ACC112 (cell line): ENCODE measurements around the gene PMM2.

Source experiments
- H2AFZ ChIP-seq: fragments of 200-600 bp; sonication (generic); one replicate; pipeline ENCODE4 v1.6.0; 2017; ENCODE audit warnings: antibody characterized with exemption, low read length; ENCODE audit not compliant: unreplicated experiment
- H3K27ac ChIP-seq: fragments of 200-600 bp; sonication (generic); 2 replicates; pipeline ENCODE4 v1.5.1; 2014; ENCODE audit warnings: low read depth, mild to moderate bottlenecking, antibody characterized with exemption, low read length, moderate library complexity
- H3K27me3 ChIP-seq: fragments of 200-600 bp; sonication (generic); 2 replicates; pipeline ENCODE4 v1.6.1; 2014; ENCODE audit warnings: mild to moderate bottlenecking, antibody characterized with exemption, low read length, moderate library complexity, mixed read lengths; ENCODE audit not compliant: insufficient read depth
- H3K36me3 ChIP-seq: fragments of 200-600 bp; sonication (generic); 2 replicates; pipeline ENCODE4 v1.6.1; 2016; ENCODE audit warnings: mild to moderate bottlenecking, antibody characterized with exemption, low read length, moderate library complexity, mixed read lengths; ENCODE audit not compliant: insufficient read depth
- H3K4me1 ChIP-seq: fragments of 200-600 bp; sonication (generic); one replicate; pipeline ENCODE4 v1.6.1; 2016; ENCODE audit warnings: low read length, mixed read lengths; ENCODE audit not compliant: insufficient read depth, unreplicated experiment, control insufficient read depth
- H3K4me3 ChIP-seq: fragments of 200-600 bp; sonication (generic); 2 replicates; pipeline ENCODE4 v1.5.1; 2014; ENCODE audit warnings: mild to moderate bottlenecking, low read depth, low read length
- H3K79me2 ChIP-seq: fragments of 200-600 bp; sonication (generic); one replicate; pipeline ENCODE4 v1.6.0; 2016; ENCODE audit warnings: low read length; ENCODE audit not compliant: control insufficient read depth, unreplicated experiment, insufficient read depth

The PMM2 gene

DNA sequence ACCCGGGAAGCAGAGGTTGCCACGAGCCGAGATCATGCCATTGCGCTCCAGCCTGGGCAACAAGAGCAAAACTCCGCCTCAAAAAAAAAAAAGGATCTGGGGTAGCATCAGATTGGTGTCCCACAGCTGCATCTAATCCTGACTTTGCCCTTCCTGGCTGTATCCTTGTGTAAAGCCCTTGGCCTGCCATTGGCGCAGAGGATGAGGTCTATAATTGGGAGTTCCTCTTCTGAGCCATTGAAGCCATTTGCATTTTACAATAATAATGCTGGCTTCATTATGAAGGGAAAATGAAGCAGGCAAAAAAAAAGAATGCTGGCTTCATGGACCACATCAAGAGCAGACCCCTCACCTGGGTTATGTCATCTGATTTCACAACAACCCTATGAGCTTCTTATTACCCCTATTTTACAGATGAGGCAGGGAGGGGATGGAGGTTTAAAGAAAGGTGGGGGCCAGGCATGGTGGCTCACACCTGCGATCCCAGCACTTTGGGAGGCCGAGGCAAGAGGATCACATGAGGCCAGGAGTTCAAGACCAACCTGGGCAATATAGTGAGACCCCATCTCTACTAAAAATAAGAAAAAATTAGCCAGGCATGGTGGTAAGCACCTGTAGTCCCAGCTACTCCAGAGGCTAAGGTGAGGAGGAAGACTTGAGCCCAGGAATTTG is 83.3 kb downstream of the PMM2 start:
- no peaks in the 10 kb centered on the region for H3K27me3 ChIP-seq
- no peaks in the 10 kb centered on the region for H3K79me2 ChIP-seq
- no peak overlapping the region for H3K4me3 ChIP-seq
- H3K36me3 ChIP-seq: no peaks in the 10 kb centered on the region
- H2AFZ ChIP-seq: no peak overlapping the region
- H3K4me1 ChIP-seq: peaks cover 34% of the 10 kb centered on the region
- H3K27ac ChIP-seq: no peak overlapping the region

DNA sequence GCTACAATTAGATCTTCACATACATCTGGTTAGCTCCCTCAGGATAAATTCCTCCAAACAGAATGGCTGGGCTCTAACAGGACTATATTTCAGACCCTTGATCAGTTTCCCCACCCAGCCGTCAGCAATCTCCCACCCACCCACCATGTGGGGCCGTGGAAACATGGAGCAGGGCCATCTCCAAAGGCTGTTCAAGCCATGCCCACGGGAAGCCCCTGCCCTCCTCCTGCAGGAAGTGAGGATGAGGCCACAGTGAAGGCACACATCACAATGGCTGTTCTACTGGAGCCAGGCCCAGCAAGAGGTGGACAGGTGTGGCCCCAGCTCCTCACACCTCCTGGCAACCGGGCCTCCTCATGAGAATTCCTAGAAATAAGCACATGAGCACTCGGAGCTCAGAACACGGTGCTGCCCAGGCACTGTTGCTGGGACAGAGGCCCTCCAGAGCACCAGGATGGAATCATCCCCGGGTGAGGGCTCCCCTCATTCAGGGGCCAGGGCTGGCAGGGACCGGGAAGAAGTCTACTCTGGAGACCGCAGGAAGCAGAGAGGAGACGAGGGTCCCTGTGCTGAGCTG is 84.5 kb downstream of the PMM2 start, which contains the start of gene LITAFD:
TSS of gene LITAFD (plus strand) at position 311 of the 577 bp plus-strand sequence. CDS start 2,005 bp downstream, outside the sequence.
- no peak within 1 kb of the TSS for H3K4me3 ChIP-seq
- H3K36me3 ChIP-seq: no peaks in the 10 kb centered on the region
- H3K27ac ChIP-seq: no peak within 1 kb of the TSS
- no peaks in the 10 kb centered on the region for H3K27me3 ChIP-seq
- no peaks in the 10 kb centered on the region for H3K79me2 ChIP-seq
- H2AFZ ChIP-seq: no peak within 1 kb of the TSS
- H3K4me1 ChIP-seq: peaks cover 46% of the 10 kb centered on the region

DNA sequence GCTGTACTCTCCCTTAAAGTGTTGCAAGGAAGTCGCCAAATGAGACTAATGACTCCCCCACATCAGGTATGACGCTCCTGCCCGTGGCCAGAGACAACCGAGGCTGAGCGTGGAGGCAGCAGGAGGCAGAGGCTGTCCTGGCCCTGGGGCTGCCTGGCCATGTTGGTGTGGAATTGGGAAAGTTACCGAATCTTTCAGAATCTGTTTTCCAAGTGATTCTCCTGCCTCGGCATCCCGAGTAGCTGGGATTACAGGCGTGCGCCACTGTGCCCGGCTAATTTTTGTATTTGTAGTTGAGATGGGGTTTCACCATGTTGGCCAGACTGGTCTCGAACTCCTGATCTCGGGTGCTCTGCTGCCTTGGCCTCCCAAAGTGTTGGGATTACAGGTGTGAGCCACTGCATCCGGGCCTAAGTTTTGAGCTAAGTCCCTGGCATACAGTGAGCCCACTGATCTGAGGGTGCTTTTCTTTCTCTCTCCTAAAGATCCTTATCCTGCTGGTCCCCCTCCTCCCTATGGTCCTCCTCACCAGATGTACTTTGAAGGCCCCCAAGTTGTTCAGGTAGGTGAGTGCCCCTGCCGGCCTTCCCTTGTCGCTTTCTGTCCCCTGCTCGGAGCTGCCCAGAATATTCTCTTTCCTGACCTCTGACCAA is 85.2 kb downstream of the PMM2 start:
- H2AFZ ChIP-seq: no peak overlapping the region
- peaks cover 49% of the 10 kb centered on the region for H3K4me1 ChIP-seq
- no peaks in the 10 kb centered on the region for H3K79me2 ChIP-seq

DNA sequence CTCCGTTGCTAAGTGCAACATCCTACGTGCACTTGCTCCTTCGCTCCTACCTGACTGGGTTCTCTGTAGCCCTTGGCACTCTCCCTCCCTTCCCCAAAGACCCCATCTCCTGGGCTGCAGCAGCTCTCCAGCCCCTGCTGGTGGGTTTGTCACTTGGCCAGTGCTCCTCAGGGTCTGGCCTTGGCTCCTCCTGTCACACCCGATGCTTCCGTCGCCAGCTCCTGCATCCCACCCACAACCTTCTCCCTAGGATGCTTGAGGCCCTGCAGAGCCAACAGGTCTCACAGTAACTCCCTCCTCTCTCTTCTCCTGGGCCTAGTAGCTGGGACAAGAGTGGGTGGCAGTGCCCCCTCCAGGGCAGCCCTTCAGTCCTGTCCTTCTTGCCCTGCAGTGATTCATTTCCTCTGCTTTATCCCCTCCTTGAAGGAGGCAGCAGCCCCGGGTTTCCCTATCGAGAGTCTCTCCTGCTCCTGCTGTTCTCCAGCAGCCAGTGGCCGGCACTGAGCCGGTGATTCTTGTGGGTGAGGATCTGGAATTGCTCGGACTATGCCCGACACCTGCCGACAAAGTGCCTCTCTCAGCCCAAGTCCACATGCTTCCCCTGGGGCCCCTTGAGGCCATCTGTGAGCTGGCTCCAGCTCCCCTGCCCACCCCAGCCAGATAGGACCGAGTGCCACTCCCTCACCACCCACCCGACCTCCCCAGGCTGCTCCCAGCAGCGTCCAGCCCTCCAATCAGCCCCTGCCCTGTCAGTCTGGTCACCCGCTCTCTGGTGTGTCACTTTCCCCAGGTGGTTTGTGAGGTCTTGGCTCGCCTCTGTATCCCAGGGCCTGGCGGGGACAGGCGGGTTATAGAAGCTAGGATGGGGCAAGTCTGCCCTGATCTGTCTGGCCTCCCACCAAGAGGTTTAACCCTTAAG is 88.3 kb downstream of the PMM2 start:
- Histone ChIP-seq H3K4me3 (no peak overlapping the region), H2AFZ (no peak overlapping the region), H3K27ac (peak overlapping the region; percentile 71), H3K36me3 (0 out of 2 replicates have a peak, but pooled peaks cover 3% of the 10 kb centered on the region), H3K4me1 (peaks cover 44% of the 10 kb centered on the region), H3K27me3 (no peaks in the 10 kb centered on the region), H3K79me2 (no peaks in the 10 kb centered on the region)

More for the DNA sequence above, 85.2 kb downstream of the PMM2 start:
- H3K4me3 ChIP-seq: no peak overlapping the region
- no peaks in the 10 kb centered on the region for H3K27me3 ChIP-seq
- no peaks in the 10 kb centered on the region for H3K36me3 ChIP-seq
- no peak overlapping the region for H3K27ac ChIP-seq

DNA sequence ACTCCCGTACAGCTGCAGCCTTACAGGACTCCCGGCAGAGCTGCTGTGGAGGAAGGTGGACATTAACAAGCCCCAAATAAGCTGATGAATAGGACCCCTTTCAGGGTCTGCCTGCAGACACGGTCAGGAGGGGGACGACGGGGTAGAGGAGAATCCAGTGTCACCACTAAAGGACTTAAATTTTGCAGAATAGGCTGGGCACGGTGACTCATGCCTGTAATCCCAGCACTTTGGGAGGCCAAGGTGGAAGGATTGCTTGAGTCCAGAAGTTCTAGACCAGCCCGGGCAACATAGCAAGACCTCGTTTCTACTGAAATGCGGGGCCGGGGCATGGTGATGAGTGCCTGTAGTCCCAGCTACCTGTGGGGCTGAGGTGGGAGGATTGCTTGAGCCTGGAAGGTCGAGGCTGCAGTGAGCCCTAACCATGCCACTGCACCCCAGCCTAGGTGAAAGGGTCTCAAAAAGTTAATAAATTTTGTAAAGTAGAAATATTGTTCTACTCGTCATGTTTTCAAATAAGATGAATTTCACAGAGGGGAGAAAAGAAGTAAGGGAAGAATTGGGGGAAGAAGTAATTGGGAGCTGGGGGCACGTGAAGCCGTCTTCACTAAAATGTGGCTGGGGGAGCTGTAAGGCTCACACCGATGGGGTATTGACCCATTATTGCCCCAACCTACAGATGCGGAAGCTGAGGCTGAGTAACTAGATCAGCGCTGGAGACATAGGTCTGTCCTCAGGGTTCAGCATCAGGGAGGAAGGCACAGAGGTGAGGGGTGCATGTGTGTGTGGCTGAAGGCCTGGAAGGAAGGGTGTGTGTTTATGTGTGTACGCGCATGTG is 89.2 kb downstream of the PMM2 start:
- peaks cover 44% of the 10 kb centered on the region for H3K4me1 ChIP-seq
- no peak overlapping the region for H3K4me3 ChIP-seq

DNA sequence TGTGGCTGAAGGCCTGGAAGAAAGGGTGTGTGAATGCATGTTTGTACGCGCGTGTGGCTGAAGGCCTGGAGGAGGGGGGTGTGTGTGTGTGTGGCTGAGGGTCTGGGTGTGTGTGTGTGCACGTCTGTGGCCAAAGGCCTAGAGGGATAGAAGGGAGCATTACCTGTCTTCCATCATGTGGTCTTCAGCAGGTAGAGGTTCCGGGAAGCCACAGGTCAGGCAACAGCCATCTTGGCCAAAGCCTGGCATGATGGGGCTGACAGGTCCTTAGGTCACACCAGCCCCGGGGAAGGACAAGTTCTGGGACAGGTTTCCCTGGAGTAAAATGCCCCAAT is 89.8 kb downstream of the PMM2 start:
- Histone ChIP-seq H3K36me3 (0 out of 2 replicates have a peak, but pooled peaks cover 3% of the 10 kb centered on the region), H2AFZ (no peak overlapping the region), H3K27ac (no peak overlapping the region), H3K4me3 (no peak overlapping the region), H3K79me2 (no peaks in the 10 kb centered on the region), H3K27me3 (no peaks in the 10 kb centered on the region), H3K4me1 (peaks cover 44% of the 10 kb centered on the region)

More for the DNA sequence above, 89.2 kb downstream of the PMM2 start:
- Histone ChIP-seq H3K27ac (peak overlapping the region; percentile 71; the same call in 1 of the 2 replicates), H3K79me2 (no peaks in the 10 kb centered on the region), H2AFZ (no peak overlapping the region), H3K27me3 (no peaks in the 10 kb centered on the region), H3K36me3 (0 out of 2 replicates have a peak, but pooled peaks cover 3% of the 10 kb centered on the region)

DNA sequence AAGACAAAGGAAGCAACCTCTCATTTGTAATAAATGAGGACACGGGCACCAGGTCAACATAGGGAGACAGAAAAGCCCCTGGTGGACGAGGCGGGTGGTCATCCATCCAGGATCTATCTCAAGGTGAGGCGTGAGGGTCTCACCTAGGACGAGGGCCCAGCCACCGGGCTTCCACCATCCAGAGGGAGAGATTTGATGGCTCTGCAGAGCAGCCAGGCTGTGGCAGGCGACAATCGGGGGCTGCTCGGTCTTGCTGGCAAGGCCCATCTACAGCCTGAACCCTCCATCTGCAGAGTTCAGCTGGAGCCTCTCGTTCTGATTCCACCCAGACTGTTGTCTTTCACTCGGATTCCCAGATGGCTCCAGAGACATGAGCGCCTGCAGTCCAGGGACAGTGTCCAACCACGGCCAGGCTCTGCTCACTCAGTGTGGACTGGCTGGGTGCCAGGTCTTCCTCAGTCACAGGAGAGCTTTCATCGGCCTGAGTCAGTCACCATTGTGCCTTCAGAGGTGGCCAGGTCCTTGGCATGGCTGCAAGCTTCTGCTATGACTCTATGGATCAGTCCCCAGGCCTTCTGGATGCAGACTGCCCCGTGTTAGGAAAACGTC is 90.4 kb downstream of the PMM2 start:
- no peak overlapping the region for H3K4me3 ChIP-seq
- H3K27ac ChIP-seq: no peak overlapping the region
- peaks cover 44% of the 10 kb centered on the region for H3K4me1 ChIP-seq
- H3K36me3 ChIP-seq: peaks cover 7% of the 10 kb centered on the region; the same call in 1 of the 2 replicates
- H3K27me3 ChIP-seq: no peaks in the 10 kb centered on the region
- H3K79me2 ChIP-seq: no peaks in the 10 kb centered on the region
- no peak overlapping the region for H2AFZ ChIP-seq

DNA sequence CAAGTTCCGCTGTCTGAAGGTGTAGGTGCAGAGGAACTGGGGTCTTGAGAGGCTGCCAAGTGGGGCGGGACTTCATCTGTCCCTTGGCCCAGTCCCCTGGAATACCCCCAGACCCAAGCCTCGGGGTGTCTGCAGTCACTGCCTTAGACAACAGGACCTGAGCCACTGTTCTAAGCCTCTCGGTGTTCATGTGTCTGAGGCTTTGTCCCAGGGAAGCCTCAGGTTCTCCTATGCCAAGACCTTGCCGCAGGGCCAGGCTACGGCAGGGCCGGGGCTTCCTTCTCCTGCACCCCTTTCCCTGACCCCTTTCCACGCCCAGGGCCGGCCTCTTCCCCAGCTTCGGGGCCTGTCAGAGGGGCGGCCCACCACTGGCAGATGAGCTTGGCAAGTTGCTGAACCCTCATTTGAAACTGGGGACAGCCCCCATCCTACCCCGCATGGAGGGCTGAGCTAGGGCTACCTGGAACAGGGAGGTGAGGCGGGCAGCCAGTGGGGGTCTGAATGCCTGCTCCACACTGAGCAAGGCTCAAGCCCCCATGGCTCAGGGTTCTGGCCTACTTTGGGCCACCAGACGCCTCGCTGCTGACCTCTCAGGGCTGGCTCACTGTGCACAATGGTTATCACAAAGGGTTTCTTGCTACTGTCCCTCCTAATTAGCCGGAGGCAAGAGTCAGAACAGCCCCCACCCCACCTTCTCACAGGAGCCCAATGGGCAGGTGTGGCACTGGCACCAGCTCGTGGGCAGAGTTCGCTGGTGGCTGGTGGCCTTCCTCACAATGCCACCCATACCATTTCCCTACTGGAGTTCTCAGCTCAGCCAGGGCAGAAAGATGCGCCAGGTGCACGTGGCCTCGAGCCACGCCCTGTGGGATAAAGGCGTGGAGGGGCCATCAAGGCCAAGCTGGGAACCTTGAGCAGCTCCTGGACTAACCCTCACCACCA is 91.6 kb downstream of the PMM2 start:
- Histone ChIP-seq H3K4me1 (peaks cover 41% of the 10 kb centered on the region), H3K36me3 (peaks cover 18% of the 10 kb centered on the region), H3K27me3 (no peaks in the 10 kb centered on the region), H3K4me3 (no peak overlapping the region), H2AFZ (no peak overlapping the region), H3K79me2 (no peaks in the 10 kb centered on the region), H3K27ac (no peak overlapping the region)
